ENCODE results near the gene SUPT20HL1. TPM values are rescaled to one million over a fixed set of nuclear protein-coding genes. Genes with fewer than 3 reads are reported as not detected.
"Not testable (repeated sequence)": the region's sequence is repeated elsewhere in the genome, so short reads cannot be mapped to it uniquely, and the experiment has no call there.

SUPT20HL1 gene
- total RNA-seq, 4 donors from 2014 or later = 1.6 TPM; not detected in 3

DNA sequence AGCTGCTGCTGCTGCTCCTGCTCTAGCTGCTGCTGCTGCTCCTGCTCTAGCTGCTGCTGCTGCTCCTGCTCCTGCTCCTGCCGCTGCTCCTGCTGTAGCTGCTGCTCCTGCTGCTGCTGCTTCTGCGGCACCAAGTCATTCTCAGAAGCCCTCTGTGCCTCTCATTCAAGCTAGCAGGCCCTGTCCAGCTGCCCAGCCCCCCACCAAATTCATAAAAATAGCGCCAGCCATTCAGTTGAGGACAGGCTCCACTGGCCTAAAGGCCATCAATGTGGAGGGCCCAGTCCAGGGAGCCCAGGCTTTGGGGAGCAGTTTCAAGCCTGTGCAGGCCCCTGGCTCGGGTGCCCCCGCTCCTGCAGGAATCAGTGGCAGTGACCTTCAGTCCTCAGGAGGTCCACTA, 3.9 kb downstream of the SUPT20HL1 start:
- intact Hi-C loops (cut with DNase I; ENCODE audit: low total_unique reads) = no loop called here
- Histone ChIP-seq H3K4me1 (no peaks in the 10 kb centered on the region), H3K27ac (peak overlapping the region in 1 of 2 donors; percentile 15), H3K4me3 (no peak overlapping the region), H3K36me3 (no peaks in the 10 kb centered on the region), H3K27me3 (no peaks in the 10 kb centered on the region), H3K9me3 (no peaks in the 10 kb centered on the region)
- TF ChIP-seq, protein P1, sequence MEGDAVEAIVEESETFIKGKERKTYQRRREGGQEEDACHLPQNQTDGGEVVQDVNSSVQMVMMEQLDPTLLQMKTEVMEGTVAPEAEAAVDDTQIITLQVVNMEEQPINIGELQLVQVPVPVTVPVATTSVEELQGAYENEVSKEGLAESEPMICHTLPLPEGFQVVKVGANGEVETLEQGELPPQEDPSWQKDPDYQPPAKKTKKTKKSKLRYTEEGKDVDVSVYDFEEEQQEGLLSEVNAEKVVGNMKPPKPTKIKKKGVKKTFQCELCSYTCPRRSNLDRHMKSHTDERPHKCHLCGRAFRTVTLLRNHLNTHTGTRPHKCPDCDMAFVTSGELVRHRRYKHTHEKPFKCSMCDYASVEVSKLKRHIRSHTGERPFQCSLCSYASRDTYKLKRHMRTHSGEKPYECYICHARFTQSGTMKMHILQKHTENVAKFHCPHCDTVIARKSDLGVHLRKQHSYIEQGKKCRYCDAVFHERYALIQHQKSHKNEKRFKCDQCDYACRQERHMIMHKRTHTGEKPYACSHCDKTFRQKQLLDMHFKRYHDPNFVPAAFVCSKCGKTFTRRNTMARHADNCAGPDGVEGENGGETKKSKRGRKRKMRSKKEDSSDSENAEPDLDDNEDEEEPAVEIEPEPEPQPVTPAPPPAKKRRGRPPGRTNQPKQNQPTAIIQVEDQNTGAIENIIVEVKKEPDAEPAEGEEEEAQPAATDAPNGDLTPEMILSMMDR (IDR thresholded peaks at IDR 0.05) = no peak
- TF ChIP-seq POLR2A (IDR thresholded peaks at IDR 0.05) = no peak
- DNase-seq = no peak

DNA sequence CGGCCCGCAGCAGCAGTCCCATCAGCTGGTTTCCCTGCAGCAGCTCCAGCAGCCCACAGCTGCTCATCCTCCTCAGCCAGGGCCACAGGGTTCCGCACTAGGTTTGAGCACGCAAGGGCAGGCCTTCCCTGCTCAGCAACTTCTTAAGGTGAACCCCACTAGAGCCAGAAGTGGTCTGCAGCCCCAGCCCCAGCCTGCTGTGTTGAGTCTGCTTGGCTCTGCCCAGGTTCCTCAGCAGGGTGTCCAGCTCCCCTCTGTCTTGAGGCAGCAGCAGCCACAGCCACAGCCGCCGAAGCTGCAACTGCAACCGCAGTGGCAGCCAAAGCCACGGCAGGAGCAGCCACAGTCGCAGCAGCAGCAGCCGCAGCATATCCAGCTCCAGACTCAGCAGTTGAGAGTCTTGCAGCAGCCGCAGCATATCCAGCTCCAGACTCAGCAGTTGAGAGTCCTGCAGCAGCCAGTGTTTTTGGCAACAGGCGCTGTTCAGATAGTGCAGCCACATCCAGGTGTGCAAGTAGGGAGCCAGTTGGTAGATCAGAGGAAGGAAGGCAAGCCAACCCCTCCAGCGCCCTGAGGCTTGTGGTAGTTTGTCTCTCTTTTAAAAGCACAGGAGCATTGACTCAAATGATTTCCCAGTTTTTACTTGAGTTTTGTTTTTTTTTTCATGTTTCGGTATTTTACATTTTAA, 4.6 kb downstream of the SUPT20HL1 start:
- intact Hi-C loops (cut with DNase I; ENCODE audit: low total_unique reads) = no loop called here
- no peak for DNase-seq

DNA sequence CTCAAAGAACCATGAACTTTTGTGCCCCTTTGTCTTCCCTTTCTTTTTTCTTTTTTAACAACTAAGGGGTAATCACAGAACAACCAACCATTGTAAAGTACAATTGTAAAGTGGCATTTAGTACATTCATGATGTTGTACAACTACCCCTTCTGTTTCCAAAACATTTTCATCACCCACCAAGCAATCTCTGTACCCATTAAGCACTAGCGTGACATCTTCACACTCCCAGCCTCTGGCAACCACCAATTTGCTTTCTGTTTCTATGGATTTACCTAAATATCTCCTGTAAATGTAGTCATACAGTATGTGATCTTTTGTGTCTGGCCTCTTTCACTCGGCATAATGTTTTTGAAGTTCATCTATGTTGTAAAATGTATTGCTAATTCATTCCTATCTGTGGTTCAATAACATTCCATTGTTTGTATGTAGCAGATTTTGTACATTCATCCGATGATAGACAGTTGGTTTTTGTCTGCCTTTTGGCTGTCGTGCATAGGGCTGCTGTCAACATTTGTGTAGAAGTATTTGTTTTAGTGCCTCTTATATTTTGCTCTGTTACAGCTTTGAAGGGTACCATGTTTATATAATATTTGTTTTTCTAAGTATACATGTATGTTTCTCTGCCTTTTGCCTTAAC, 6.4 kb downstream of the SUPT20HL1 start:
- H3K27me3 ChIP-seq; intact Hi-C loops (cut with DNase I; ENCODE audit: low total_unique reads); H3K4me3 ChIP-seq; H3K4me1 ChIP-seq; H3K36me3 ChIP-seq; H3K27ac ChIP-seq; H3K9me3 ChIP-seq; DNase-seq: not testable (repeated sequence)

More for the DNA sequence above, 4.6 kb downstream of the SUPT20HL1 start:
- no peaks in the 10 kb centered on the region for H3K27me3 ChIP-seq
- no peaks in the 10 kb centered on the region for H3K4me1 ChIP-seq
- H3K9me3 ChIP-seq = no peaks in the 10 kb centered on the region
- TF ChIP-seq, protein P1 (IDR thresholded peaks at IDR 0.05) = no peak
- no peak for TF ChIP-seq POLR2A (IDR thresholded peaks at IDR 0.05)
- no peak overlapping the region for H3K4me3 ChIP-seq
- H3K36me3 ChIP-seq = no peaks in the 10 kb centered on the region
- H3K27ac ChIP-seq = peak overlapping the region in 1 of 2 donors; percentile 15

DNA sequence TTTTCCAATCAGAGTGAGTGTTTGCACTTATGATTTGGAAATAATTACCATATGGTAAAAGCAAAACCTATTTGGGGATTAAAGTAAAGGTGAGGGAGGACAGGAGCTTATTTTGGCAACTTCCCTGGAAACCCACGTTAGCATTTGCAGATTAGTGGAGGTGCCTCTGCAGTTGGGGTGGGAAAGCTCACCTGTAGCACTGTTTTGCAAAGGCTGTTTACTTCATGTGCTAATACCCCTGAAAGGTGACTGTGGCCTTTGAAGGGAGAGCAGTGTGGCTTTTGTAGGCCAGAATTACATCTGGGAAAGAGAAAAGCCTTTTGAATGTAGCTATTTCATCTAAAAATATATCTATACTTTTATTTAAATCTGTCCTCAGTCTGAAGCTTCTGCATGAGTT, 9.4 kb downstream of the SUPT20HL1 start:
- no peaks in the 10 kb centered on the region for H3K27me3 ChIP-seq
- H3K36me3 ChIP-seq = no peaks in the 10 kb centered on the region
- H3K9me3 ChIP-seq = no peaks in the 10 kb centered on the region
- H3K27ac ChIP-seq = no peak overlapping the region
- no peak overlapping the region for H3K4me3 ChIP-seq
- intact Hi-C loops (cut with DNase I; ENCODE audit: low total_unique reads) = no loop called here
- no peak for TF ChIP-seq POLR2A (IDR thresholded peaks at IDR 0.05)
- TF ChIP-seq, protein P1 (IDR thresholded peaks at IDR 0.05) = no peak
- H3K4me1 ChIP-seq = no peaks in the 10 kb centered on the region
- DNase-seq = no peak

DNA sequence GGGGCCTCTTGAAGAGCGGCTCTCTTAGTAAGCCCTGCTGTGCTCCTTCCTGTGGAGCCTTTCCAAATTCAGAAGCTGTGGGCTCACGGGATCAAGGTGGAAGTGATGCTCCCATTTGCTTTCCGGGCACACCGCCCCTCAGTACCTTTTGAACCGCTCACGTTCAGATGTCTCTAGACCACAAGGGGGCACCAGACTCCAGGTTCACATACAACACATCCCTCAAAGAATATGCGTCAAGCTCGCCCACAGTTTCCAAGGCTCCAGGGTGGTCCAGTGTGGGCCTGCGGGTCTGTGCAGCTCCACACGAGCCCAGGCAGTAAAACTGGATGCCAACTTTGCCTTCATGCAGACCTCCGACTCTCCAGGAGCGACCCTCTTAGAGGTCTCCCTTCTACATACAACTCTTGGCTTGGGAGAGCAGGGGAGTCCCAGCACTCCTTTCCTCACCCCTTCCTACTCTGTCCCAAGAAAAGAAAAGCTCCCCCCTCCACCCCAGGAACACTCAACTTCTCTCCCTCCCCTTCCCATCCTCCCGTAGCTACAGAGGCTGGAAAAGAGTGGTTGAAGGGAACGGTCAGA, 11.0 kb downstream of the SUPT20HL1 start:
- no peaks in the 10 kb centered on the region for H3K36me3 ChIP-seq
- TF ChIP-seq, protein P1 (IDR thresholded peaks at IDR 0.05) = peak; percentile 37 to 55 (median 46)
- TF ChIP-seq POLR2A (IDR thresholded peaks at IDR 0.05) = no peak
- no peak overlapping the region for H3K4me3 ChIP-seq
- peak; percentile 54 to 63 for DNase-seq
- intact Hi-C loops (cut with DNase I; ENCODE audit: low total_unique reads) = no loop called here
- H3K27ac ChIP-seq = no peak overlapping the region
- no peaks in the 10 kb centered on the region for H3K4me1 ChIP-seq
- H3K27me3 ChIP-seq = no peaks in the 10 kb centered on the region
- no peaks in the 10 kb centered on the region for H3K9me3 ChIP-seq
